ENCODE data around the gene GMNC.
"Not testable (repeated sequence)": the region's sequence is repeated elsewhere in the genome, so short reads cannot be mapped to it uniquely, and the experiment has no call there.

GRCh38 chr3:190875061-190875460 is 12.6 kb upstream of the GMNC start:
- TF ChIP-seq CTCF, EZH2phosphoT487, EZH2 (IDR thresholded peaks at IDR 0.05): not testable (repeated sequence)

Data from neural progenitor cell (in vitro differentiated cells).